ENCODE data around the gene MEI1.
"Not testable (repeated sequence)": the region's sequence is repeated elsewhere in the genome, so short reads cannot be mapped to it uniquely, and the experiment has no call there.

The MEI1 gene

DNA sequence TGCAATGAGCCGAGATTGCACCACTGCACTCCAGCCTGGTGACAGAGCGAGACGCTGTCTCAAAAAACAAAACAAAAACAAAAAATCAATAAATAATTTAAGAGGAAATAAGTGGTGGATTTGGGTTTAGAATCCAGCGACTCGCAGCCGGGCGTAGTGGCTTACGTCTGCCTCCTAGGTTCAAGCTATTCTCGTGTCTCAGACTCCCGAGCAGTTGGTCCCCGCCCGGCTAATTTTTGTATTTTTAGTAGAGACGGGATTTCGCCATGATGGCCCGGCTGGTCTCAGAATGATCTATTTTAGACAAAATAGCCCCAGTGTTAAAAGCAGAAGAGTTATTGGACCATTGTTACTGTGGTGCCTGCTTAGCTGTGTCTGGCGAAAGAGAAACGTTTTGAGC is 40.4 kb upstream of the MEI1 start:
- Histone ChIP-seq H3K27me3 (no peaks in the 10 kb centered on the region), H3K9me3 (no peaks in the 10 kb centered on the region), H3K36me3 (peaks cover 95% of the 10 kb centered on the region), H3K4me1 (no peaks in the 10 kb centered on the region), H3K4me3 (ENCODE audit: low read depth, low read length) (no peak overlapping the region)
- no peak for TF ChIP-seq CTCF (IDR thresholded peaks at IDR 0.05; ENCODE audit: low read depth, low read length)
- DNase-seq, result no peak

- TF ChIP-seq CTCF (IDR thresholded peaks at IDR 0.05; ENCODE audit: low read depth, low read length), result no peak
- peaks cover 91% of the 10 kb centered on the region for H3K36me3 ChIP-seq
Measured at GRCh38 chr22:41659941-41660340, 39.4 kb upstream of the MEI1 start.

GRCh38 chr22:41660416-41660815 is 38.9 kb upstream of the MEI1 start:
- no peaks in the 10 kb centered on the region for H3K9me3 ChIP-seq
- no peak overlapping the region for H3K4me3 ChIP-seq (ENCODE audit: low read depth, low read length)
- no peak for DNase-seq
- H3K27me3 ChIP-seq, result no peaks in the 10 kb centered on the region
- H3K36me3 ChIP-seq, result peaks cover 91% of the 10 kb centered on the region
- H3K4me1 ChIP-seq, result no peaks in the 10 kb centered on the region
- TF ChIP-seq CTCF (IDR thresholded peaks at IDR 0.05; ENCODE audit: low read depth, low read length), result no peak

More at GRCh38 chr22:41659941-41660340, 39.4 kb upstream of the MEI1 start:
- H3K27me3 ChIP-seq, result no peaks in the 10 kb centered on the region
- no peak for DNase-seq
- H3K4me1 ChIP-seq, result no peaks in the 10 kb centered on the region
- no peak overlapping the region for H3K4me3 ChIP-seq (ENCODE audit: low read depth, low read length)
- no peaks in the 10 kb centered on the region for H3K9me3 ChIP-seq

DNA sequence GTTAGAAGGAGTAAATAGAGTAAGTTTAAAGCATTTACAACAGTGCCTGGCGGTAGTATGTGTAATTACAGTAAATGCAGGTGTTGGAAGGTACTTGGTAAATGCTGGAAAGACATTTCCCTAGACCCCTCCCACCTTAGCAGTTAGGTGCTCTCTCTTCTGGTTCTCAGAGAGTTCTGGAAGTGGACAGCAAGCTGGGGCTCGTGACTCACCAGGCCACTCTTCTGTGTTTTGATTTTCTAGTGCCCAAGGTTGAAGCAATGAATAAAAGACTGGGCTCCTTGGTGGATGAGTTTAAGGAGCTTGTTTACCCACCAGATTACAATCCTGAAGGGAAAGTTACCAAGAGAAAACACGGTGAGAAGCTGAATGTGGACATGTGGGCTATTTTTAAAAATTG is 38.2 kb upstream of the MEI1 start:
- Histone ChIP-seq H3K27me3 (no peaks in the 10 kb centered on the region), H3K4me1 (no peaks in the 10 kb centered on the region), H3K4me3 (ENCODE audit: low read depth, low read length) (no peak overlapping the region), H3K9me3 (no peaks in the 10 kb centered on the region), H3K36me3 (peaks cover 86% of the 10 kb centered on the region)
- TF ChIP-seq CTCF (IDR thresholded peaks at IDR 0.05; ENCODE audit: low read depth, low read length), result no peak
- DNase-seq, result no peak

GRCh38 chr22:41661713-41662112 is 37.6 kb upstream of the MEI1 start:
- no peak for DNase-seq
- TF ChIP-seq CTCF (IDR thresholded peaks at IDR 0.05; ENCODE audit: low read depth, low read length), result no peak
- Histone ChIP-seq H3K4me3 (ENCODE audit: low read depth, low read length) (no peak overlapping the region), H3K27me3 (no peaks in the 10 kb centered on the region), H3K36me3 (peaks cover 84% of the 10 kb centered on the region), H3K9me3 (no peaks in the 10 kb centered on the region), H3K4me1 (no peaks in the 10 kb centered on the region)

DNA sequence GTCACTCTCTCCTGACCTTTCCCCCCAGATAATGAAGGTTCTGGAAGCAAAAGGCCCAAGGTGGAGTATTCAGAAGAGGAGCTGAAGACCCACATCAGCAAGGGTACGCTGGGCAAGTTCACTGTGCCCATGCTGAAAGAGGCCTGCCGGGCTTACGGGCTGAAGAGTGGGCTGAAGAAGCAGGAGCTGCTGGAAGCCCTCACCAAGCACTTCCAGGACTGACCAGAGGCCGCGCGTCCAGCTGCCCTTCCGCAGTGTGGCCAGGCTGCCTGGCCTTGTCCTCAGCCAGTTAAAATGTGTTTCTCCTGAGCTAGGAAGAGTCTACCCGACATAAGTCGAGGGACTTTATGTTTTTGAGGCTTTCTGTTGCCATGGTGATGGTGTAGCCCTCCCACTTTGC is 35.7 kb upstream of the MEI1 start:
- not testable (repeated sequence) for H3K4me1 ChIP-seq; H3K4me3 ChIP-seq (ENCODE audit: low read depth, low read length); H3K9me3 ChIP-seq; H3K27me3 ChIP-seq; DNase-seq
- peaks cover 70% of the 10 kb centered on the region for H3K36me3 ChIP-seq

DNA sequence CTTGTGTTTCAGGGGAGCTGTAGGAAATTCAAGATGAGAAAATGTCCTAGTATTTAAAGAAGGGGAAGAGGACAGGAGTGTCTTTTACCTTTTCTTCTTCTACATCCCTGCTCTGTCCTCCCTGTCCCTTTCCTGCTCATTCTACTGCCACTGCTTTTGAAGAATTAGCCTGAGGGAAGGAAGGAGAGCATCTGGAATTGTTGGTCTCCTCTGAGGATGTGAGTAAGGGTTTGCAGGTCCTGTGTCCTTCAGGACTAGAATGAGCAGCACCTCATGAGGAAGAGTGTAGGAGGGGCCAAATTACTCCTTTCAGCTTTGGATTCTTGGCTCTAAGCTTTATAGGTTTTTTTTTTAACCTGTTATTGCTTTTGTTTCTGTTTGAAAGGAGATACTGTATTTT is 34.8 kb upstream of the MEI1 start:
- no peak for DNase-seq
- Histone ChIP-seq H3K36me3 (peaks cover 61% of the 10 kb centered on the region), H3K4me1 (no peaks in the 10 kb centered on the region; the same call in 1 of the 2 replicates), H3K4me3 (ENCODE audit: low read depth, low read length) (no peak overlapping the region), H3K9me3 (no peaks in the 10 kb centered on the region), H3K27me3 (no peaks in the 10 kb centered on the region)
- TF ChIP-seq CTCF (IDR thresholded peaks at IDR 0.05; ENCODE audit: low read depth, low read length), result no peak
